ENCODE results near the gene DEPP1.

DEPP1 gene

DNA sequence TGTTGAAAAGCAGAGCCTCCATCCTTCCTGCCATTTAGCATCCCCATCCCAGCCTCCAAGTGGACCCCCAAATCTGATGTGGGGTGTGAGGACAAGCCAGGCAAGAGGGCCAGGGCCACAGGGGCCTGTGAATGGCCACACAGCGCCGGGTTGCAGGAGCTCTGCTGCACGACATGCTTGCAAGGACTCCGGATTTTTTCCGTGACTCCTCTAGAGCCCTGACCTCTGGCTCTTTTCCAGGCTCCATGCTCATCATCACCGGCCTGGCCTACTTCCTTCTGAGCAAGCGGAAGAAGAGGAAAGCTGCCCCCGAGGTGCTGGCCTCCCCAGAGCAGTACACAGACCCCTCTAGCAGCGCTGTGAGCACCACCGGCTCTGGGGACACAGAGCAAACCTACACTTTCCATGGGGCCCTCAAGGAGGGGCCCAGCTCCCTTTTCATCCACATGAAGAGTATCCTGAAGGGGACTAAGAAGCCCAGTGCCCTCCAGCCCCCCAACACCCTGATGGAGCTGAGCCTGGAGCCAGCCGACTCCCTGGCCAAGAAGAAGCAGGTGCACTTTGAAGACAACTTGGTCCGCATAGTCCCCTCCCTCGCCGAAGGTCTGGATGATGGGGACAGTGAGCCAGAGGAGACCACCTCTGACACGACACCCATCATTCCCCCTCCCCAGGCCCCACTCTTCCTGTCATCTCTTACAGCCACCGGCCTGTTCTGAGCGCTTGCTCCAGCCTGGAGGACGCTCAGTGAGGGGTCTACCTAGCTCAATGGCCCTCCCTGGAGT is 44.0 kb downstream of the DEPP1 start:
- Histone ChIP-seq H3K4me2 (ENCODE audit: low read depth, low read length, poor library complexity, severe bottlenecking) (no peak overlapping the region), H3K9me3 (ENCODE audit: insufficient read depth, low read depth, low read length) (no peaks in the 10 kb centered on the region)

DNA sequence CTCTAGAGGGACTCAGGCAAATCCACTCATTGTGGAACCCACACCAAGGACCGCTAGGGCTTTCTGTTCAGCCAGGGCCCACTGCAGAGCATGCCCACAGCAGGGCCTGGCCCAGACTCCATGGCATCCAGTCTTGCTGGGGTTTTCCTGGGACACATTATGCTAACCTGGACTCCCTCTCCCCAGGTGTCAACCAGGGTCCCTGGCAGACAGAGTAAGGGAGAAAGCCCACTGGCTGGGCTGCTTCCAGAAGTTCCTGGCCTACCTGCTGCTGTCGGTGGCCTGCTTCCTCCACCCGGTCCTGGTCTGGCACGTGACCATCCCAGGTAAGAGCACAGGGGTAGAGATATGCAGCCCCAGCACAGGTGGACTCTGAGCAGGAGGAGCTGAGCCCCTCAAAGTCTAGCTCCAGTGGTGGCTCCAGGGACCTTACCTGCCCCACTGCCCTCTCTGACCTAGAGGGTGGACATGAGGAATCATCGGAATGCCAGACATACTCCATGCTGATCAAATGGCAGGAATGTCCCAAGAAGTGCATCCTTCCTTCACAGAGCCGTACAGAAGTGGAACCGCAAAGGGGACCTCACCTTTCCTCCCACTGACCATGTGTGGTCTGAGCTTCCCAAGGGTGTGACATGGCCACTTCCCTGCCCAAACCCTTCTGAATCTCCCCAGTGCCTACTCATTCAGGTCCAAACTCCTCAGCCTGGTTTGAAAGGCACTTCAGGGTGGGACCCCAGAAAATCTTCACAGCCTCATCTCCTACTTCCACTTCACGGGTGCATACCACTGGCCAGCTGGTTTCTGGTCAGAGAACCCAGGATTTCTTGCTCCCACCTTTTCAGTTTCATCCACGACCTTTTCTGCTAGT is 44.9 kb downstream of the DEPP1 start:
- H3K4me2 ChIP-seq (ENCODE audit: low read depth, low read length, poor library complexity, severe bottlenecking) = no peak overlapping the region
- H3K79me2 ChIP-seq (ENCODE audit: insufficient read depth, low read length) = no peaks in the 10 kb centered on the region
- peaks cover 32% of the 10 kb centered on the region for H3K4me1 ChIP-seq (ENCODE audit: insufficient read depth, low read length, poor library complexity, severe bottlenecking)
- peak overlapping the region; percentile 19 for H3K9ac ChIP-seq (ENCODE audit: low read depth, low read length, poor library complexity, severe bottlenecking)
- no peaks in the 10 kb centered on the region for H3K27me3 ChIP-seq (ENCODE audit: insufficient read depth, low read length, poor library complexity, severe bottlenecking)
- no peaks in the 10 kb centered on the region for H3K9me2 ChIP-seq (replicated peaks; ENCODE audit: low read depth, low read length)
- no peaks in the 10 kb centered on the region for H4K20me1 ChIP-seq (ENCODE audit: insufficient read depth, low read length, poor library complexity, severe bottlenecking)
- no peak for TF ChIP-seq EZH2phosphoT487 (IDR thresholded peaks at IDR 0.05; ENCODE audit: borderline replicate concordance)
- TF ChIP-seq, protein P1, sequence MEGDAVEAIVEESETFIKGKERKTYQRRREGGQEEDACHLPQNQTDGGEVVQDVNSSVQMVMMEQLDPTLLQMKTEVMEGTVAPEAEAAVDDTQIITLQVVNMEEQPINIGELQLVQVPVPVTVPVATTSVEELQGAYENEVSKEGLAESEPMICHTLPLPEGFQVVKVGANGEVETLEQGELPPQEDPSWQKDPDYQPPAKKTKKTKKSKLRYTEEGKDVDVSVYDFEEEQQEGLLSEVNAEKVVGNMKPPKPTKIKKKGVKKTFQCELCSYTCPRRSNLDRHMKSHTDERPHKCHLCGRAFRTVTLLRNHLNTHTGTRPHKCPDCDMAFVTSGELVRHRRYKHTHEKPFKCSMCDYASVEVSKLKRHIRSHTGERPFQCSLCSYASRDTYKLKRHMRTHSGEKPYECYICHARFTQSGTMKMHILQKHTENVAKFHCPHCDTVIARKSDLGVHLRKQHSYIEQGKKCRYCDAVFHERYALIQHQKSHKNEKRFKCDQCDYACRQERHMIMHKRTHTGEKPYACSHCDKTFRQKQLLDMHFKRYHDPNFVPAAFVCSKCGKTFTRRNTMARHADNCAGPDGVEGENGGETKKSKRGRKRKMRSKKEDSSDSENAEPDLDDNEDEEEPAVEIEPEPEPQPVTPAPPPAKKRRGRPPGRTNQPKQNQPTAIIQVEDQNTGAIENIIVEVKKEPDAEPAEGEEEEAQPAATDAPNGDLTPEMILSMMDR (conservative IDR thresholded peaks at IDR 0.05; ENCODE audit: low read length) = no peak
- H3K36me3 ChIP-seq (ENCODE audit: insufficient read depth, low read length) = no peaks in the 10 kb centered on the region
- H3F3A ChIP-seq (ENCODE audit: low read depth) = no peaks in the 10 kb centered on the region
- no peaks in the 10 kb centered on the region for H3K9me3 ChIP-seq (ENCODE audit: insufficient read depth, low read depth, low read length)
- H3K4me3 ChIP-seq (ENCODE audit: low read length, poor library complexity, severe bottlenecking) = no peak overlapping the region
- H2AFZ ChIP-seq (ENCODE audit: low read length) = peak overlapping the region; percentile 3; the same call in 1 of the 2 replicates

More for the DNA sequence above, 44.0 kb downstream of the DEPP1 start:
- Histone ChIP-seq H3F3A (ENCODE audit: low read depth) (no peaks in the 10 kb centered on the region), H3K9me2 (replicated peaks; ENCODE audit: low read depth, low read length) (no peaks in the 10 kb centered on the region), H3K79me2 (ENCODE audit: insufficient read depth, low read length) (no peaks in the 10 kb centered on the region), H4K20me1 (ENCODE audit: insufficient read depth, low read length, poor library complexity, severe bottlenecking) (no peaks in the 10 kb centered on the region), H2AFZ (ENCODE audit: low read length) (no peak overlapping the region), H3K9ac (ENCODE audit: low read depth, low read length, poor library complexity, severe bottlenecking) (no peak overlapping the region), H3K4me3 (ENCODE audit: low read length, poor library complexity, severe bottlenecking) (no peak overlapping the region), H3K4me1 (ENCODE audit: insufficient read depth, low read length, poor library complexity, severe bottlenecking) (peaks cover 32% of the 10 kb centered on the region), H3K27me3 (ENCODE audit: insufficient read depth, low read length, poor library complexity, severe bottlenecking) (no peaks in the 10 kb centered on the region), H3K36me3 (ENCODE audit: insufficient read depth, low read length) (no peaks in the 10 kb centered on the region)
- TF ChIP-seq, protein P1 (conservative IDR thresholded peaks at IDR 0.05; ENCODE audit: low read length) = no peak
- TF ChIP-seq EZH2phosphoT487 (IDR thresholded peaks at IDR 0.05; ENCODE audit: borderline replicate concordance) = no peak

DNA sequence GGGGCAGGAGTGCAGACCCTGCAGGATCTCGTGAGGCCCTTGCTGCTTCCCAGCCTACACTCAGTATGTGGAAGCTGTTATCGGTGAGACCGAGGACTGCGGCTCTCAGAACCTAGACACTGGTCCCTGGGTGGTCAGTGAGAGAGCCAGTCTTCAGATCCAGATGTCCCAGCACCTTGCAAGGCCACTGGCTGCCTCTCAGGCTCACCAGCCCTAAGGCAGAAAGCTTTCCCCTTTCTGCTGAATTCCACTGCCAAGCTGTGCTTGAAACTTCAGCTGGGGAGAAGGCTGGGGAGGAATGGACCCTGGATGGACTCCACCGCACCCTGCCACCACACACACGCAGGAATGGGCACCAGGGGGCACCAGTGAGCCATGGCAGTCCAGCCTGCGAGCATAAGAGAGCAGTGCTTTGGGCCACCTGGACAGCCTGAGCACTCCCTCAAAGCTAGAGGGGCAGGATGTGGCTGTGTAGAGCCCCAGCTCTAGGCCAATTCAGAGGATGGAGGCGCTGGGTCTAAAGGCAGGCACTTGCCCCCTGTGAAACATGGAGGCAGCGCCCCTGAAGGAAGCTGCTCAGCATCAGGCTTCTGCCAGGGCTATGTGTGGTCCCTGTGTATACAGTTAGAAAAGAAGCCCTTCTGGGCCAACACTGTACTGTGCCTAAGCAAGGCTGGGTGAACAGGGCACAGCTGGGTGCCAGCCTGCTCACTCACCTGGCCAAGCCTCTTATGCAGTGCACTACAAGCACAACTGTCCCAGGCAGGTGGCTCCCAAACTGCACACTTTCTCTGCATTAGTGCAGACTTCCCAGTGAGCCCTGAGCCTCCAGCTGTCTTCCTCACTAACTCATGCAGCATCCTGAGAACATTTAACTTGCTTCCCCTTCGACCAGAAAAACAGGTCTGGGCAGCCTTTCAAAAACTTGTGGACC is 45.8 kb downstream of the DEPP1 start:
- peak overlapping the region; percentile 19 for H3K9ac ChIP-seq (ENCODE audit: low read depth, low read length, poor library complexity, severe bottlenecking)
- H3K27me3 ChIP-seq (ENCODE audit: insufficient read depth, low read length, poor library complexity, severe bottlenecking) = no peaks in the 10 kb centered on the region
- no peak overlapping the region for H3K4me2 ChIP-seq (ENCODE audit: low read depth, low read length, poor library complexity, severe bottlenecking)
- TF ChIP-seq, protein P1 (conservative IDR thresholded peaks at IDR 0.05; ENCODE audit: low read length) = peak; percentile 95
- no peak for TF ChIP-seq EZH2phosphoT487 (IDR thresholded peaks at IDR 0.05; ENCODE audit: borderline replicate concordance)
- H4K20me1 ChIP-seq (ENCODE audit: insufficient read depth, low read length, poor library complexity, severe bottlenecking) = no peaks in the 10 kb centered on the region
- H3K36me3 ChIP-seq (ENCODE audit: insufficient read depth, low read length) = no peaks in the 10 kb centered on the region
- peaks cover 32% of the 10 kb centered on the region for H3K4me1 ChIP-seq (ENCODE audit: insufficient read depth, low read length, poor library complexity, severe bottlenecking)
- no peaks in the 10 kb centered on the region for H3F3A ChIP-seq (ENCODE audit: low read depth)
- H3K79me2 ChIP-seq (ENCODE audit: insufficient read depth, low read length) = no peaks in the 10 kb centered on the region
- peak overlapping the region; percentile 43; the same call in 1 of the 2 replicates for H2AFZ ChIP-seq (ENCODE audit: low read length)
- no peak overlapping the region for H3K4me3 ChIP-seq (ENCODE audit: low read length, poor library complexity, severe bottlenecking)
- no peaks in the 10 kb centered on the region for H3K9me3 ChIP-seq (ENCODE audit: insufficient read depth, low read depth, low read length)
- H3K9me2 ChIP-seq (replicated peaks; ENCODE audit: low read depth, low read length) = no peaks in the 10 kb centered on the region
